H9 (cell line): ENCODE data around the gene SDK1. TPM values are rescaled to one million over a fixed set of nuclear protein-coding genes. Genes with fewer than 3 reads are reported as not detected.

ENCODE experiments used
- DNase-seq: peaks from one replicate; pipeline ENCODE4 v3.0.0-alpha.2; 2017
- H2AFZ ChIP-seq: one replicate; pipeline ENCODE4 v1.6.1; 2013; ENCODE audit warnings: mild to moderate bottlenecking, low read length, control low read depth, moderate library complexity
- H2AK5ac ChIP-seq: 2 replicates; pipeline ENCODE4 v1.6.1; 2013; ENCODE audit warnings: low read length, control low read depth, mixed read lengths; ENCODE audit not compliant: insufficient read length
- H2BK120ac ChIP-seq: one replicate; pipeline ENCODE4 v1.6.1; 2013; ENCODE audit warnings: low read depth, mild to moderate bottlenecking, low read length, control low read depth, inconsistent platforms; ENCODE audit not compliant: poor library complexity, severe bottlenecking
- H2BK12ac ChIP-seq: 2 replicates; pipeline ENCODE4 v1.6.1; 2013; ENCODE audit warnings: low read length, control low read depth, mixed read lengths, low read depth; ENCODE audit not compliant: insufficient read length
- H2BK15ac ChIP-seq: 2 replicates; pipeline ENCODE4 v1.6.1; 2013; ENCODE audit warnings: low read depth, low read length, control low read depth
- H2BK20ac ChIP-seq: one replicate; pipeline ENCODE4 v1.6.1; 2013; ENCODE audit warnings: low read depth, mild to moderate bottlenecking, low read length, control low read depth, inconsistent platforms; ENCODE audit not compliant: poor library complexity, severe bottlenecking
- H2BK5ac ChIP-seq: 2 replicates; pipeline ENCODE4 v1.6.1; 2013; ENCODE audit warnings: low read length, control low read depth, mixed read lengths; ENCODE audit not compliant: insufficient read length
- H3K14ac ChIP-seq: 2 replicates; pipeline ENCODE4 v1.6.1; 2013; ENCODE audit warnings: low read length, control low read depth; ENCODE audit not compliant: insufficient read depth
- H3K18ac ChIP-seq: 2 replicates; pipeline ENCODE4 v1.6.1; 2013; ENCODE audit warnings: low read depth, mild to moderate bottlenecking, mixed read lengths, low read length, control low read depth; ENCODE audit not compliant: insufficient read length
- H3K23ac ChIP-seq: 2 replicates; pipeline ENCODE4 v1.6.1; 2013; ENCODE audit warnings: low read length, control low read depth, mixed read lengths, low read depth; ENCODE audit not compliant: insufficient read length
- H3K23me2 ChIP-seq: 2 replicates; pipeline ENCODE4 v1.6.1; 2013; ENCODE audit warnings: low read depth, mild to moderate bottlenecking, mixed read lengths, low read length, control low read depth; ENCODE audit not compliant: insufficient read length, poor library complexity, severe bottlenecking
- H3K27ac ChIP-seq: 2 replicates; pipeline ENCODE4 v1.5.1; 2013; ENCODE audit warnings: low read length, control low read depth, mixed read lengths, low read depth; ENCODE audit not compliant: insufficient read length
- H3K27me3 ChIP-seq: 2 replicates; pipeline ENCODE4 v1.6.1; 2013; ENCODE audit warnings: low read length, control low read depth, inconsistent platforms; ENCODE audit not compliant: insufficient read depth
- H3K4ac ChIP-seq: 2 replicates; pipeline ENCODE4 v1.6.1; 2013; ENCODE audit warnings: low read depth, mild to moderate bottlenecking, control low read depth, inconsistent platforms, low read length, moderate library complexity
- H3K4me1 ChIP-seq: 2 replicates; pipeline ENCODE4 v1.6.1; 2013; ENCODE audit warnings: low read length, control low read depth, inconsistent platforms; ENCODE audit not compliant: insufficient read depth
- H3K4me2 ChIP-seq: 2 replicates; pipeline ENCODE4 v1.6.1; 2013; ENCODE audit warnings: low read length, control low read depth, mixed read lengths; ENCODE audit not compliant: insufficient read length, insufficient read depth
- H3K56ac ChIP-seq: 2 replicates; pipeline ENCODE4 v1.6.1; 2013; ENCODE audit warnings: low read depth, mild to moderate bottlenecking, mixed read lengths, low read length, control low read depth; ENCODE audit not compliant: insufficient read length
- H3K79me1 ChIP-seq: 2 replicates; pipeline ENCODE4 v1.6.1; 2013; ENCODE audit warnings: low read depth, mild to moderate bottlenecking, moderate library complexity, low read length, control low read depth, inconsistent platforms; ENCODE audit not compliant: insufficient read depth, poor library complexity, severe bottlenecking
- H3K79me2 ChIP-seq: 2 replicates; pipeline ENCODE4 v1.6.1; 2013; ENCODE audit warnings: low read length, control low read depth, inconsistent platforms; ENCODE audit not compliant: insufficient read depth
- H3K9ac ChIP-seq: 2 replicates; pipeline ENCODE4 v1.6.1; 2013; ENCODE audit warnings: low read length, control low read depth, mixed read lengths; ENCODE audit not compliant: insufficient read length; ENCODE audit errors: extremely low read depth
- H3K9me3 ChIP-seq: one replicate; pipeline ENCODE4 v1.6.1; 2013; ENCODE audit warnings: low read depth, low read length, inconsistent platforms; ENCODE audit not compliant: control insufficient read depth
- H3T11ph ChIP-seq: one replicate; pipeline ENCODE4 v1.6.1; 2013; ENCODE audit warnings: mild to moderate bottlenecking, low read length, control low read depth, inconsistent platforms
- H4K20me1 ChIP-seq: one replicate; pipeline ENCODE4 v1.6.1; 2013; ENCODE audit not compliant: control insufficient read depth, insufficient read length, insufficient read depth
- H4K5ac ChIP-seq: 2 replicates; pipeline ENCODE4 v1.6.1; 2013; ENCODE audit warnings: low read depth, mild to moderate bottlenecking, mixed read lengths, low read length, control low read depth; ENCODE audit not compliant: insufficient read length
- H4K8ac ChIP-seq: replicated peaks from 2 replicates; pipeline ENCODE4 v1.6.1; 2013; ENCODE audit warnings: low read length, control low read depth, mixed read lengths, low read depth; ENCODE audit not compliant: insufficient read length
- H4K91ac ChIP-seq: 2 replicates; pipeline ENCODE4 v1.6.1; 2013; ENCODE audit warnings: low read depth, mild to moderate bottlenecking, moderate library complexity, mixed read lengths, low read length, control low read depth; ENCODE audit not compliant: insufficient read length
- H3K27ac Mint-ChIP-seq, 3 experiments: 2 replicates in 2 of 3; 3 replicates in 1 of 3; pipeline ENCODE4 v1.8.0; 2020 to 2021; ENCODE audit warnings: mixed read lengths in 3 of 3, mild to moderate bottlenecking in 1 of 3, moderate library complexity in 1 of 3
- H3K27me3 Mint-ChIP-seq: 2 replicates; pipeline ENCODE4 v1.8.0; 2021; ENCODE audit warnings: low read depth, mild to moderate bottlenecking, moderate library complexity, mixed read lengths
- H3K36me3 Mint-ChIP-seq, 3 experiments: 2 replicates in 2 of 3; 3 replicates in 1 of 3; pipeline ENCODE4 v1.8.0; 2020 to 2021; ENCODE audit warnings: low read depth in 3 of 3, mixed read lengths in 3 of 3; ENCODE audit not compliant: insufficient read depth in 1 of 3
- H3K4me1 Mint-ChIP-seq, 2 experiments: 2 replicates each; pipeline ENCODE4 v1.8.0; 2020; ENCODE audit warnings: mixed read lengths in 2 of 2
- H3K4me3 Mint-ChIP-seq, 2 experiments: 2 replicates in 1 of 2; 3 replicates in 1 of 2; pipeline ENCODE4 v1.8.0; 2020 to 2021; ENCODE audit warnings: mild to moderate bottlenecking in 2 of 2, mixed read lengths in 2 of 2, moderate library complexity in 1 of 2
- H3K9me3 Mint-ChIP-seq, 2 experiments: 2 replicates in 1 of 2; 3 replicates in 1 of 2; pipeline ENCODE4 v1.8.0; 2020; ENCODE audit warnings: mild to moderate bottlenecking in 2 of 2, mixed read lengths in 2 of 2, moderate library complexity in 1 of 2
- CTCF ChIP-seq: fragments of 200-600 bp; sonication (generic); conservative IDR thresholded peaks from 3 replicates; pipeline ENCODE4 v1.8.0; 2021; ENCODE audit warnings: antibody characterized with exemption, mild to moderate bottlenecking
- WGBS: extraction: QIAGEN DNeasy Blood & Tissue Kit; methylation state at CpG from one replicate; pipeline ENCODE4 v1.1.7; 2013; ENCODE audit warnings: missing lambda C conversion rate, low lambda C conversion rate, mixed read lengths; ENCODE audit not compliant: insufficient read length; ENCODE audit errors: extremely low coverage; 5-methylcytosine and 5-hydroxymethylcytosine counted together
- total RNA-seq: library from RNA; stranded (reverse); gene quantifications from 2 replicates; pipeline ENCODE4 v1.2.1, GENCODE V29; 2021

Gene SDK1
- total RNA-seq, 1 experiment from 2014 or later, result 8.7 TPM

DNA sequence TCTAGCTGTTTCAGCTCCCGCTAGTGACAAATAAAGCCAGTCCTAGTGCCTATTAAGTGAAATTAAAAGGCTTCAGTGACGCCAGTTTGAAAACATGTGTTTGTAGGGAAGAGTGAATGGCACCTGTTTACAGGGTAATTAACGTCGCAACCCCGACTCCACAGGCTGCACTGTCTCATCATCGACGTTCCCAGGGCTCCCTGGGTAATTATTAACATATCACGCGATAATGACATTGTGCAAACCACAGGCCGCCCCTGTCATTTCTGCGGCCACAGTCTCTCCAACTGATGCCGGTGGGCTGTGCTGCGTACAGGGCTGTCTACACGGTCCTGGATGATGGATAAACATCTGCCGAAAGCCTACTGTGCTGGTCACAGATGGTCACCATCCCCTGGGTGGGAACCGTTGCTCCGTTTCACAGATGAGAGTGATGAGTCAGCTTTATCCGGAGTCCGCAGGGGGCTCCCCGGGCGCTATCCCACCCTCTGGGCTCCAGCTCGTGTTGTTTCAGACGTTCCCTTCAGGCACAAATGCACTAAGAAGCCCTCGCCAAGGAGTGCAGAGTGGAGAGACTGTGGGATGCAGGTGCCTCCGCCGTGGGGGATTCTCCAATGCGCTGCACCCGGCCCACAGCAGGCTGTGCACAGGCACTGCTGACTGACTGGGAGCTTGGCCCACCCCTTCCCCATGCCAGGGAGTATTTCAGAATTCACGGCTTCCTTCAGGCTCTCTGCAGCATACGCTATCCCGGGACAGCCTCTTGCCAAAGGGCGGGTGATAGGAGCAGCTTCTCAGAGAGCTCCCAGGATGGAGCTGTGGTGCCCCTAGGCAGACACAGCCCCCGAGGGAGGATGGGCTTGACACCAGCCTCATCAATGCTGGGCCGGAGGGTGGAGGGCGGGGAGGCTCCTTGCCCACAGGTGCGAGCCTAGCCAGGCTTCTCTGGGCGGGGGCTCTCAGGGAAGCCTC lies 889.2 kb downstream of the SDK1 start:
- Mint-ChIP-seq H3K9me3 (no peaks in the 10 kb centered on the region; a peak in 1 of 5 replicates), H3K4me1 (peaks cover 6 to 23% of the 10 kb centered on the region in 2 experiments), H3K27me3 (no peaks in the 10 kb centered on the region; the same call in 1 of the 2 replicates), H3K27ac (peak overlapping the region in 1 of 3 experiments; percentile 28; a peak in 1 of 7 replicates), H3K36me3 (peaks cover 2 to 4% (median 2%) of the 10 kb centered on the region in 3 experiments; a peak in 3 of 7 replicates), H3K4me3 (no peak overlapping the region)
- no peak overlapping the region for H4K5ac ChIP-seq
- no peak overlapping the region for H4K8ac ChIP-seq
- no peak overlapping the region for H3K23ac ChIP-seq
- no peaks in the 10 kb centered on the region for H3K9me3 ChIP-seq
- H3K27ac ChIP-seq, result no peak overlapping the region
- H3K27me3 ChIP-seq, result no peaks in the 10 kb centered on the region
- no peaks in the 10 kb centered on the region for H3K4me1 ChIP-seq
- H4K91ac ChIP-seq, result no peak overlapping the region
- H3K79me2 ChIP-seq, result no peaks in the 10 kb centered on the region
- no peak overlapping the region for H3K14ac ChIP-seq
- H3T11ph ChIP-seq, result no peak overlapping the region
- H2BK15ac ChIP-seq, result no peak overlapping the region
- H2AK5ac ChIP-seq, result no peak overlapping the region
- H2BK12ac ChIP-seq, result no peak overlapping the region
- H2BK20ac ChIP-seq, result no peak overlapping the region
- H2AFZ ChIP-seq, result no peak overlapping the region
- H2BK5ac ChIP-seq, result no peak overlapping the region
- no peak overlapping the region for H3K56ac ChIP-seq
- no peaks in the 10 kb centered on the region for H3K23me2 ChIP-seq
- no peak overlapping the region for H3K4ac ChIP-seq
- TF ChIP-seq CTCF, result no peak
- no peak overlapping the region for H3K9ac ChIP-seq
- no peak overlapping the region for H2BK120ac ChIP-seq
- H3K79me1 ChIP-seq, result no peaks in the 10 kb centered on the region
- no peak overlapping the region for H3K18ac ChIP-seq
- no peak overlapping the region for H3K4me2 ChIP-seq
- H4K20me1 ChIP-seq, result no peaks in the 10 kb centered on the region
- no peak for DNase-seq
- WGBS, result no CpG with 5 or more reads among the region's 37 CpGs
